HG03565 (cell line): ENCODE data around the gene KDELR3.
"Not testable (repeated sequence)": the region's sequence is repeated elsewhere in the genome, so short reads cannot be mapped to it uniquely, and the experiment has no call there.

Experiments used
- ATAC-seq: cut with Tn5 transposase; IDR thresholded peaks from one replicate; pipeline ENCODE4 v1.9.1; 2021; ENCODE audit warnings: mild to moderate bottlenecking, moderate library complexity; ENCODE audit not compliant: unreplicated experiment

Gene KDELR3

DNA sequence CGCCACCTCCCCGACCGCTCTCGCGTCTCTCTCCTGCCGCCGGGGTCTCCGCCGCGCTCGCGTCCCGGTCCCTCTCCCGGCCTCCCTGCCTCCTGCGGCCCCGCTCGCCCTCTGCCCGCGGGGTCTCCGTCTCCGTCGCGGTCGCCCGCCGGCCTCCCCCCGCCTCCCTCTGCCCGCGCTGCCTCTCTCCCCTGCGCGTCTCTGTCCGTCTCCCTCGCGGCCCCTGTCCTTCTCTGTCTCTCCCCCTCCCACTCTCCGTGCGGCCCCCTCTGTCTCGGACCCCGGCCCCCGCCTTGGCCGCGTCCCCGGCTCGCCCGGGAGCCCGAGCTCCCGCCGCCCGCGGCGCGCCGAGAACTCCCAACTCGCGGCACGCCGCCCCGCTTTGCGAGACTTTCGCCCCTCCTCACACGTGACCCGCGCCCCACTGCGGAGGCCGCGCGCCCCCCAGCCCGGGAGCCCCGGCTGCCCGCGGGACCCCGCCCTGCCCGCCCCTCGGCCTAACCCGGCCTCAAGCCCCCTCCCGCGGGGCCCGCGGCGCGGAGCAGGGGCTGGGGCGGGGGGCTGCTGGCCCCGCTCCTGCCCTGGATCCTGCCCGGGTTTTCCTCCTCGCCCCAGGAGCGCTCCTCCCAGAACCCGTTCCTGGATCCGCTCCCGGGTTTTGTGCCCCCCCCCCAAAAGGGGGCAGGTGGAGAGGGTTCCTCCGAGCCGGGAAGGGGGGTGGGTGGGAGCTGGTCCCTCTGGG, 12.2 kb upstream of the KDELR3 start:
- no peak for ATAC-seq

DNA sequence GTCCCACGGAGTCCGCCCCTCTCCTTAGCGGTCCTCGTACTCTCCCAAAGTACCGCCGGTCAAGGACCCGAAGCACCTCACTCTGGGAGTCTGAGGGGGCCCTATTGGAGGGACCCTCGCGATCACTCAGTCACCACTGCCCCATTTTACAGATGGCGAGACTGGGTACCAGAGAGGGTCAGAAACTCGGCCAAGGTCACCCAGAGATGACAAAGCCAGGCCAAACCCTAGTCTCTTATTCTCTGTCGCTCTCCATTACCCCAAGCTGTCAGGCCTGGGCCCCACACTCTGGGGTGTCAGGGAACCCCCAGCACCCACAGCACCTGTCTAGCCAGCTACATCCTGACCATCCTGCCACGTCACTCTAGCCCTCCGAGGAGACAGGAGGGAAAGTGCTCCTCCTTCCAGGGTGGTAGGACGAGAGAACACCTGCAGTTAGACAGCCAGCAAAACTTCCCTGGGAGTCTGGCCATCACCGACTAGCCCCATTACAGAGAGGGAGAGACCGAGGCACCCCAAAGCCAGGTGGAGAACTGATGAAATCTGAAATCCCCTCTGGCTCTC, 11.5 kb upstream of the KDELR3 start:
- ATAC-seq, result no peak

DNA sequence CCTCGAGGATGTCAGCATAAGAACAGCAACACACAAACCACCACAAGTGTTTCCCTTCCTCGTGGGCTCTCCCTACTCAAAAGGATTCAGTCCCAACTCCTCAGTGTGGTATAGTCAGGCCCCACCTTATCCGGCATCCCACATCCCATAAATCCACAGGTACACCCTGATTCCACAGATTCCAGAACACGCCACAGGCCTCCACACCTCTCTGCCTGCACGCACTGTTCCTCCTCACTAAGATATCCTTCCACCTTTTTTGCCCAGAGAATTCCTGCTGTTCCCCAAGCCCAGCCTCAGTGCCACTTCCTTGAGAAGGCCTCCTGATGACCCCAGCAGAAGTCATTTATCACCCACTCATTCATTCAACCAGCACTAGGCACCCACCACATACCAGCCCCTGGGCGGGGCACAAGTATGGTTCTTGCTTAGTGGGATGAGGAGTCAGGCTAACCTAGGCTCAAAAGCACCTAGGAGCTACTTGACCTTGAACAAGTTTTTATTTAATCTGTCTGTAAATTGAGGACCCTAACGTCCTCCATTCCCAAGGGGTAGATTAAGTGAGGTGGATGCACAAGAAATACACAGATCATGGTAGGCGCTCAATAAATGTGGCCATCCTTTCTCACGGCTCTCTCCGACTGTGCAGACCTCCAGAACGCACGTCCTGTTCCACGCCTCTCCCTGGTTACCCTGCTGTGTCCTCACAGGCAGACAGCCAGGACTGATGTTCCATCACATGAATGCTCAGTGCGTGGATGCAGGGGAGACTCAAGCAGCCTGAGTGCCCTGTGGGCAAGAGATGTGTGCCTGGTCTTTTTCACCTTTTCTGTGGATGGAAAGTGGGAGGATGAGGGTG, 10.8 kb upstream of the KDELR3 start:
- no peak for ATAC-seq

DNA sequence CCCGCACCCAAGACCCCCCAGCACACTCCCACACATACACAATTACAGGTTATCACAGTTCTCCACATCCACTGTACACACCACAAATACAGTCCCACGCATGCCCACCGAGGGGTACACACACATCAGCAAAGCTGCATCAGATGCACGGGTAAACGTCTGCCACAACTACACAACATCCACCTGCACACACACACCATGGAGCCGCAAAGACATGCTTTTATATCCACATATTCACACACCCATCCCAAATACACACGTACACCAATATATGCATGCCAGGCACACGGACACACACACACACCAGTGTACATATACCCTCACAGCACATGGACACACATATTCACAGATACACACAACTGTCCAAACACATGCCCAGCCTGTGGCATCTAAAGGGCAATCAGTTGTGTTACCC, 7.5 kb upstream of the KDELR3 start:
- ATAC-seq, result no peak

DNA sequence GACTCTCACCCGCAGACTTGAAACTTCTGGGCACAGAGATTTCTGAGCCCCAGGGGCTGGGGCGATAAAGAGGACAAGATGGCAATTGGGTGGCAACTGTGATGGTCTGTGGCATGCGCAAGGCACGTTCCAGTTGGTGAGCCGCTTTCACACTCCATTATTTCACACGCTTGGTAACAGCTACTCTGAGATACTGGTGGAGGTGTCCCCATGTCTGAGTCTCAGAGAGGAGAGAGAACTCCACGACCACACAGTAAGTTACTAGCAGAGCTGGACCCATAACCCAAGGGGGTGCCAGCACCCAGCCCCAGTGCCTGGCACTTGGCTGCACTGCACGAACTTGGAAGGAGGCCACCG, 6.9 kb upstream of the KDELR3 start:
- no peak for ATAC-seq

DNA sequence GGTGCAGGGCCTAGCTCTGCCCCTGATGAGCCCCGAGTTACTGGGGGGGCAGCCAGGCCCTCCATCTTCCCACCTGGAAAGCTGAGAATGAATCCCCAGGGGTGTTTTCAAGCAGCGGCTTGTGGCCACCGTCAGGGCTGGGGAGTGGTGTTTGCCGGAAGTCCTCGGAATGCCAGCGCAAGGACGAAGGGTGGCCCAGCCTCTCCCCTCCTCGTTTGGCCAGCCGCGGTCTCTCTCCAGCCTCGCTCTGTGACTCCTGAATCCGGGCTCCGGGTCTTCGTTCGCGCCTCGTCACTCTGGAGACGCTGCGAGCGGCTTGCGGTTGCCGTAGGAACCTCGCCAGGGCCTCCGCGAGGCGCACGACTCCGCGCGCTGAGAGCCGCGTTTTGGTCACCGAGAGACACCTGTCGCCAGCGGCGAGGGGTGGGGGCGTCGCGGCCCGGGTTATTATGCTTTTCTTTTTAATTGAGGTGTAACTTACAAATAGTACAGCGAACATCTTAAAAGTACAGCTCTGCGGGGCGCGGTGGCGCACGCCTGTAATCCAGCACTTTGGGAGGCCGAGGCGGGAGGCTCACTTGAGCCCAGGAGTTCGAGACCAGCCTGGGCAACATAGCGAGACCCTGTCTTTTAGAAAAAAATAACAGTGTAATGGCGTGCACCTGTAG, 6.3 kb upstream of the KDELR3 start:
- no peak for ATAC-seq

DNA sequence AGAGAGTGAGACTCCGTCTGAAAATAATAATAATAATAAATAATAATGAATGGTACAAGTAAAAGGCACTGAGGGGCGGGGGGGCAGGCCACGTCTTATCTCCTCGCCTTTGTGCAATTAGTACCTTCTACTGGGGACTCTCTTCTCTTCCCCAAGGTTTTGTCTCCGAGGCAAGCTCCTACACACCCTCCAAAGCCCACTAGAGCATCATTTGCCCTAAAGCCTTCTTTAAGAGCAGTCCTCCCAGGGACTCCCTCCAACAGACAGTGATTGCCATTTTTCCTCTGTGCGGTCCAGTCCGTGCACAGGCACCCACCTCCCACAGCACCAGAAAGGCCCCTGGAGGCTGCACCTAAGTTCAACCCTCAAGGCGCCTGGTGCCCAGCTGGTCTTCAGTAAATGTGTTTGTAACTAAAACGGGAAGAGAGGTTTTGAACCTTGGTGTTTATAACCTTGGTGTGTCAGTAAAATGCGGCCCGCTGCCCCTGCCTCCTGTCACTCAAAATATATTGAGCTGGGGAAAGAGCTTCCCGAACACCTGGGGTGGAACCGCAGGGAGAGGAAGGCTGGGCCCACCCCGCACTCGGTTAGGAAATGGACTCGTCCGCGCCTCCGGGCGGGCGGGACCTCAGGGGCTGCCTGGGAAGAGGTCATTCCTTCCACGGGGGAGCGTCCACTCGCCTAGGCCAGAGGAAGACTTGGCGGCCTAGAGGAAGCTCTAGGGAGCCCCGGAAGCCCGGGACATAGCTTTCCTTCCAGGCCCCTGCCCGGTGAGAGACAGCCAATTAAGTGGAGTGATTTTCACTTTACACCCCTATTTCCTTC, 4.7 kb upstream of the KDELR3 start:
- ATAC-seq, result no peak

DNA sequence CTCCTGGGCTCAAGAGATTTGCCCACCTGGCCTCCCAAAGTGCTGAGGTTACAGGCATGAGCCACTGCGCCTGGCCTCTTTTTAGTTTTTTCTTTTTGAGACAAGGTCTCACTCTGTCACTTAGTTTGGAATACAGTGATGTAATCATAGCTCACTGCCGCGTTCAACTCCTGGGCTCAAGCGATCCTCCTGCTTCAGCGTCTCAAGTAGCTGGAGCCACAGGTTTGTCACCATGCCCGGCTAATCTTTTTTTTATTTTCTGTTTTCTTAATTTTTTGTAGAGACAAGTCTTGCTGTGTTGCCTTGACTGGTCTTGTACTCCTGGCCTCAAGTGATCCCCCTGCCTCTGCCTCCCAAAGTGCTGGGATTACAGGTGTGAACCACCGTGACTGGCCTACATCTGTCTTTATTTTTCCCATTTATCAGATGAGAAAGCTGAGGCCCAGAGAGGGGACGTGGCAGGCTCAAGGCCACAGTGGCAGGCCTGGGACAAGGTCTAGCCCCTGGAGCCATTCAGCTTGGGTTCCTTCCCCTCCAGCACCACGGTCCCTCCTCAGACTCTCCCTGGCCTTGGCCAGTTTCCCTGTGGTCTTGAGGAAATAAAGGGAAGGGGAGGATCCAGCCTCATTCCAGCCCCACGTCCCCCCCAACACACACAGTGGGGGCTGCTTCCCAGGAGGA, 2.8 kb upstream of the KDELR3 start:
- no peak for ATAC-seq

DNA sequence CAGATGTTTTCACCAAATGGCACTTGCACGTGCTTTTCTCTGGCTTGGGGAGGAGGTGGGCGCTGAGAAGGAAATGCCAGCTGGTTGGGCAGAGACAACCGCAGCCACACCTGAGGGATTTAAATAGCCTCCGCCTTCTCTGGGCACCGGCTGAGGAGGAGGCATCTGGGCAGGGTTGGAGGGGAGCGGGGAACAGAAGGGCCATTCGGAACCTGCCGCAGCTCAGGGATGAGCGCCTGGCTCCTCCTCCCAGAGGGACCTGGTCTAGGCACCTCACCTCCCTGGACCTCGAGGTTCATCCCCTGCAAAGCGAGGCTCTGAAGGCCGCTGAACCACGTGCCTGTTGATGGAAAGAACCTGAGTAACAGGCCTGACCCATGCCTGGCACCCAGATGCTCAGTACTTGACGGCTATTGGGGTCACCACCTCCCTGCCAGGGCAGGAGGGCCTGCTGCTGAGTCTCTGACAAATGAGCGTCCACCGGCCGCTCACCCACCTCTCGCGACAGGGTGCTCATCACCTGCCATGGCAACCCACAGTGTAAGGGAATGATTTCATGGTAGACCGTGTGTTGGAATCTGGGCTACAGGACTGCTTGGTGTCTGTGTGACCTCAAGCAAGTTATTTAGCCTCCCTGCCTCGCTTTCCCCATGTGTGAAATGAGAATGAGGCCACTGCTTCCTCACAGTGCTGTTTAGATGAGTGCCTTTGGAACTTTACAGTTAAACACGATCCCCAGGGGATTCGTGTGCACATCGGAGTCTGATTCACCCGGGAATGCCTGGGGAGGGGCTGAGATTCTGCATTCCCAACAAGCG, 2.0 kb upstream of the KDELR3 start:
- ATAC-seq, result no peak

DNA sequence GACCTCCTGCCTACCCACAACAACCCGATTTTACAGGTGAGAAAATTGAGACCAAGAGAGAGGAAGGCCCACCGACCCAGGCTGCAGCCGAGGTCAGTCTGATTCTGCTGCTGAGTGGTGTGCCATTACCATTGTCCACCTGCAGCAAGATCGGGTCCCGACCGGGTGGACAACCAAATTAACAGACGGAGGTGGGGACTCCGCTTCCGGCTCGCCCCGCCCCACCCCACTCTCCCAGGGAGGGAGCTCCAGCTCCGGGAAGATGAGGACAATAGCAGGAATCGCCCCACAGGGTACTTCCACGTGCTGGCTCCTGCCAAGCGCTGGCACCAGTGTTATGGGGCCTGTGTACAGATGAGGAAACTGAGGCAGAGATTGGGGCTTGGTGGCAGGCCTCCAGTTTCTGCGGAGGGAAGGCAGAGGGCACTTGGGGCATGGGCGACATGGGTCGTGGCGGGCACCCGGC, 425 bp upstream of the KDELR3 start:
- ATAC-seq, result no peak

DNA sequence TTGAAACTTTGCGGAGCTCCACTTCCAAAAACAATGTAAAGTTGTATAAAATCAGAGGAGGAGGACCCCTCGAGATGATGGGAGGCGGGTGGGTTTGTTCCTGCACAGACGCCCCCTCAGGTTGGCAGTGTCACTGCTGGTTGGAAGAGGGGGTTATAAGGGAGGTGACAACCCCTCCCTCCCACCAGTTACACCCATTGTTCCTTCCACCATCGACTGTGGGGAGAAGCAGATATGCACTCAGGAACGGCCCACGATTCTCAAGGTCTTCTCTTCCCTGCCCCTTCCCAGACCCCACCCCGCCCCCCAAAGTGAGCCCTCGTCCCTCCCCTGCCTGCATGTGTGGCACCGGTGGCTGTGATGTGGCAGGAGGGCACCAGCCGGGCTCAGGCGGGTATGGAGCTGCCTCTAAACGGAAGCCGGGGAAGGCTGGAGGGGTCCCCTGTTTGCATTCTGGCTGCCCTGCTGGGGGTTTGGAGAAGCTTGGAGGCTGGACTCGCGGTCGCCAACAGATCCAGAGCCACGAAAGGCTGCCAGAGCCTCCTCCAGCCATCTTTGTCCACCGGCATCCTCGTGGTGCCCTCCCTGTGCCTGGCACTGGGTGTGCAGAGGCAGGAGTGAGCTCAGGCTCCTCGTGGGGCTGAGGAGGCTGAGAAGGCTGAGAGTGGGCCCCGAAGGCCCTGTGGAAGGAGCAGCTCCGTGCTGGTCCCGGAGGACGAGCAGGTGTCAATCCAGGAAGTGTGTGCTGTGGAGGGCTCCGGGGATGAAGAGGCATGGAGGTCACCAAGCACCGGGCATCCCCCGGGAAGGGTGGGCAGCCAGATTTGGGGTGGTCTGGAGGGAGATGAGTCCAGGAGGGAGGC, 778 bp downstream of the KDELR3 start:
- no peak for ATAC-seq

DNA sequence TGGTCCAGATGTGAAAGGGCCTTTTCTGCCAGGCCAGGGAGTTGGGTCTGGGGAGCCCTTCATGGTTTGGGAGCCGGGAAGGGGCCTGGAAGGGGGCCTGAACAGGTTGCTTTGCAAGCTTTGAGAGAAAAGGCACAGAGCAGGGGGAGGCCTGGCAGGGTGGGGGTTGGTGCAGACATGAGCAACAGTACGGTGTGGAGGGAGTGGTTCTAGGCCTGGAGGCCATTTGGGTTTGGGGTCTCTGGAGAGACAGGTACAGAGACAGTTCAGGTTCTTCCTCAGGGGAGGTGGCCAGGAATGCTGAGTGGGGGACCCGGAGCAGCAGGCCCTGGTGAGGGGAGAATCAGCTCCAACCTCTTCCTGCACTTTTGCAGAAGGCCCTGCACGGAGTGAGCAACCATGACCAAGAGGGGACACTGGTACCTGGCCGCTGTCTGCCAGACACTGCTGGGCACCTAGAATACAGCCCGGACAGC, 1.4 kb downstream of the KDELR3 start:
- ATAC-seq, result no peak

DNA sequence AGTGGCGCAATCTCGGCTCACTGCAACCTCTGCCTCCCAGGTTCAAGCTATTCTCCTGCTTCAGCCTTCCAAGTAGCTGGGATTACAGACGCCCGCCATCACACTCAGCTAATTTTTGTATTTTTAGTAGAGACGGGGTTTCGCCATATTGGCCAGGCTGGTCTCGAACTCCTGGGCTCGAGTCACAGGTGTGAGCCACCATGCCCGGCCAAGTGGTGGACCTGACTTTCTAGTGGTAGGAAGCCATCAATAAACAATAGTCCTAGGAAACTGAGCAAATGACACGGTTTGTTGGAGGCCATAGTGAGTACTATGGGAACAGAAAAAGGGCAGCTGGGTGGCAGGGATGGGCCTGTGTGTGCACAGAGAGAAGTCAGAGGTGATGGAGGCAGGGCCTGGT, 2.3 kb downstream of the KDELR3 start:
- ATAC-seq, result not testable (repeated sequence)

DNA sequence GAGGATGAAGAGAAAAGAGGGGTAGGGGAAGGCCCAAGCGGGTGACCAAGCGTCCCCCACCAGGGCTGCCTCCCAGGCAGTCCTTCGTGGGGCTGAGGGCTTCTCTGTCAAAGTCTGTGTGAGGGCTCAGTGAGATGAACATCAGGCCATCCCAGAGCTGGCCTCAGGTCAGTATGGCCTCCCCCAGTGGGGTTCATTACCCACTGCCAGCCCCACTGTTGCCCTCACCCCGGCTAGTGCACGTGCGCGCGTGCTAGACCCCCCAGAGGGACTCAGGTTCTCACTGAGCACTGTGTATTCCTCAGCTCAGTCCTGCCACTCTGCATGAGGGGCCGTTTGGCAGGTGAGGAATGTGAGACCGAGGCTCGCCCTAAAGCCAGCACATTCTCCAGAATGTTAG, 3.3 kb downstream of the KDELR3 start:
- ATAC-seq, result no peak

DNA sequence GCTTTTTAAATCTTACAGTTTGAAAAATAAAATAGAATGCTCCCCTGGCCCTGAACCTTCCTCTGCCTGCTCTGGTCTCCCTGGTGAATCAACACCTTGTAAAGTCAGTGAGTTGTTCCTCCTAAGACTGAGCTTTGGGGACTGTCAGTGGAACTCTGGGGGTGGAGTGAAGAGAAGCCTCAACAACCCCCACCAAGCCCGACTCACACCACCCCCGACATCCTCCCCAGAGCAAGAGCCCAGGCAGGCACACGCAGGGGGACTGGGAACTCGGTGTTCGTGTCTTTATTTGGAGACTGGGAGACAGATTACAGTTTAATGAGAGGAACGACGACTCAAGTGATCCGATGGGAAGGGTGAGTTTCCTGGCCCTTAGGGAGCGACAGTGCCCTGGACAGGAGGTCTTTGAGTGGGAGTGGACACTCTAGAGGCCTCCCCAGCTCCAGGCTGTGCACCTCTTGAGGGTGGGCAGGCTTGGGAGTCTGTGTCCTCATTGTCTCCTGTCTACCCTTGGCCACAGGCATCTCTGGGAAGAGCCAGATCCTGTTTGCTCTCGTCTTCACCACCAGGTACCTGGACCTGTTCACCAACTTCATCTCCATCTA, 6.2 kb downstream of the KDELR3 start:
- no peak for ATAC-seq

DNA sequence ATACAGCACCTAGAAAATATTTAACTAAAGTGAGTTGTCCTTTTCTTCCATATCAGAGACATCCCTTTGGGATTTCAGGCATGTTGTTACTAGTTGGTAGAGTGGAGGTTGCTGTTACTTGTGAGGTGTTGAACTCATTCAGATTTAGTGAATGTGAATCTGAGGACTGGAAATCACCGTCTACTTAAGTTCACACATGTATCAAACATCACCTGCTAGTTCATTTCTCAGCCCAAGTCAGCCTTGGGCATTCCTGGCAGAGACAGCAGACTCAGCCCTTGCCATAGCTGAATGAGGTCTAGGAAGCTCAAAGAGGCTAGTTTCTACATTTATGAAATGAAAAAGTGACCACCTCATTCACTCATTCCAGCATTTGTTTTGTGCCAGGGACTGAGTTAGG, 9.7 kb downstream of the KDELR3 start:
- no peak for ATAC-seq

DNA sequence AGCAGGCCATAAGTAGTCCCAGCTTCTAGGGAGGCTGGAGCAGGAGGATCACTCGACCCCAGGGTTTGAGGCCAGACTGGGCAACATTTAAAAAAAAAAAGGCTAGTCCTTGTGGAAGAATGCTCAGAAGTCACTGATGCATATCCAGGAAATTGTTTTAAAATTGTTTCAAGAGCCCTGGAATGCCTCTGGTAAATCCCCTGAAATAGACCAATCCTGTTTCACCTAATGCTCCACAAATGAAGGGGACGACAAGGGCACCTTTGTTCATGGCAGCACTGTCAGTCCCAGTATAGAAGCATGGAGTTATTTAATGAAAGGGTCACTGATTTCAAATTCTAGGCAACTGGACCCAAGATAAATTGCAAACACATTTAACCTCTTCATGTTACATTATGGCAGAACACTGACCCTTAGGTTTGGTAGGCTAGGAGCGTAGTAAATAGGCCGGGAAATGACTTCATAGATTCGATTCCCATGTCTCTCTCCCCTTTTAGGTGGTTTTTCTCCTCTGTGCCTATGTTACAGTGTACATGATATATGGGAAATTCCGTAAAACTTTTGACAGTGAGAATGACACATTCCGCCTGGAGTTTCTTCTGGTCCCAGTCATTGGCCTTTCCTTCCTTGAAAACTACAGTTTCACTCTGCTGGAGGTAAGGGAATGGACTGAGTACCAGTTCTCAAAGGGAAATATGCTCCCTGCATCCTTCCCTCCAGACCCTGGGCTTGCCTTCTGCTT, 11.4 kb downstream of the KDELR3 start:
- ATAC-seq, result no peak
